ENCODE measurements around the gene CNBP.
"Not testable (repeated sequence)": the region's sequence is repeated elsewhere in the genome, so short reads cannot be mapped to it uniquely, and the experiment has no call there.

CNBP gene

GRCh38 chr3:129160891-129161859 lies 22.5 kb downstream of the CNBP start, which contains the start of gene ISY1:
ISY1 (minus strand) TSS chr3:129161063; CDS start chr3:129160975, 88 bp downstream.
- Mint-ChIP-seq H3K36me3 (ENCODE audit: low read depth) (peaks cover 18% of the 10 kb centered on the region), H3K4me1 (peaks cover 35% of the 10 kb centered on the region), H3K27ac (peak within 1 kb of the TSS; percentile 100), H3K4me3 (peak within 1 kb of the TSS; percentile 90 to 98 (median 94)), H3K27me3 (ENCODE audit: low read depth) (no peaks in the 10 kb centered on the region), H3K9me3 (no peaks in the 10 kb centered on the region)
- TF ChIP-seq CTCF (IDR thresholded peaks at IDR 0.05; ENCODE audit: unreplicated experiment in 3 of 3) = peak; percentile 67 to 75 (median 71)

GRCh38 chr3:129144786-129145185 lies 38.9 kb downstream of the CNBP start:
- Mint-ChIP-seq H3K9me3 (no peaks in the 10 kb centered on the region), H3K36me3 (ENCODE audit: low read depth) (peaks cover 40% of the 10 kb centered on the region), H3K27me3 (ENCODE audit: low read depth) (no peaks in the 10 kb centered on the region), H3K27ac (no peak overlapping the region), H3K4me3 (no peak overlapping the region), H3K4me1 (no peaks in the 10 kb centered on the region)
- TF ChIP-seq CTCF (IDR thresholded peaks at IDR 0.05; ENCODE audit: unreplicated experiment in 3 of 3) = no peak

DNA sequence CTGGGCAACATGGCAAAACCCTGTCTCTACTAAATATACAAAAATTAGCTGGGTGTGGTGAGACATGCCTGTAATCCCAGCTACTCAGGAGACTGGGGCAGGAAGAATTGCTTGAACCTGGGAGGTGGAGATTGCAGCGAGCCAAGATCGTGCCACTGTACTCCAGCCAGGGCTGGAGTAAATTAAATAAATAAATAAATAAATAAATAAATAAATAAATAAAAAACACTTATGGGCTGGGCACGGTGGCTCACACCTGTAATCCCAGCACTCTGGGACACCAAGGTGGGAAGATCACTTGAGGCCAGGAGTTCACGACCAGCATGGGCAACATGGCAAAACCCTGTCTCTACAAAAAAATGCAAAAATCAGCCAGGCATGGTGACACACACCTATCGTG lies 42.7 kb downstream of the CNBP start:
- H3K27ac Mint-ChIP-seq; H3K4me1 Mint-ChIP-seq; H3K27me3 Mint-ChIP-seq (ENCODE audit: low read depth); H3K9me3 Mint-ChIP-seq; H3K4me3 Mint-ChIP-seq: not testable (repeated sequence)
- H3K36me3 Mint-ChIP-seq (ENCODE audit: low read depth) = peaks cover 33% of the 10 kb centered on the region

DNA sequence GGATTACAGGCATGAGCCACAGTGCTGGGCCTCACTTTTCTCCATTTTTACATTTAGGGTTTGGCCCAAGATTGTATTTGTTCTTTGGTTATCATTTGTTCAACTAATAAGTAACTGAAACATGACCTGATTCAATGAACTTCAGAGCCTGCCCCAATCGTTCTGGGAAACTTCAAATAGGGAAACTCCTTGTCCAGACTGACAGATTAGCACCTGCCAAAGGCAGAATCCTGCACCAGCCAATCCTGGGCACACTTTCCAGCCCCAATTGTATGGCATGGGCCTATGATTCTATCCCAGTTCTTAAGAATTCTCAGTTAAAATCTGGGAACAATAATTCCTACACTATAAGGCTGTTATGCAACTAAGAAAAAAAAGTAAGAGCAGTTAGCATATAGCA lies 43.8 kb downstream of the CNBP start:
- no peaks in the 10 kb centered on the region for H3K27me3 Mint-ChIP-seq (ENCODE audit: low read depth)
- no peaks in the 10 kb centered on the region for H3K9me3 Mint-ChIP-seq
- no peak overlapping the region for H3K4me3 Mint-ChIP-seq
- H3K27ac Mint-ChIP-seq = no peak overlapping the region
- peaks cover 26% of the 10 kb centered on the region for H3K36me3 Mint-ChIP-seq (ENCODE audit: low read depth)
- TF ChIP-seq CTCF (IDR thresholded peaks at IDR 0.05; ENCODE audit: unreplicated experiment in 3 of 3) = no peak
- H3K4me1 Mint-ChIP-seq = no peaks in the 10 kb centered on the region

DNA sequence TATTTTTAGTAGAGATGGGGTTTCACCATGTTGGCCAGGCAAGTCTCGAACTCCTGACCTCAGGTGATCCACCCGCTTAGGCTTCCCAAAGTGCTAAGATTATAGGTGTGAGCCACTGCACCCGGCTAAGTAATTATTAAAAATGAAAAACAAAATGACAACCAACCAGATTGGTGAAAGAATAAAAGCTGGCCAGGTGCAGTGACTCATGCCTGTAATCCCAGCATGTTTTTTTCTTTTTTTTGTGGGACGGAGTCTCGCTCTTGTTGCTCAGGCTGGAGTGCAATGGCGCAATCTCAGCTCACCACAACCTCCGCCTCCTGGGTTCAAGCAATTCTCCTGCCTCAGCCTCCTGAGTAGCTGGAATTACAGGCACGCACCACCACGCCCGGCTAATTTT lies 47.4 kb downstream of the CNBP start:
- not testable (repeated sequence) for H3K4me3 Mint-ChIP-seq; H3K27ac Mint-ChIP-seq; H3K27me3 Mint-ChIP-seq (ENCODE audit: low read depth); H3K9me3 Mint-ChIP-seq; H3K4me1 Mint-ChIP-seq
- peaks cover 42% of the 10 kb centered on the region for H3K36me3 Mint-ChIP-seq (ENCODE audit: low read depth)

DNA sequence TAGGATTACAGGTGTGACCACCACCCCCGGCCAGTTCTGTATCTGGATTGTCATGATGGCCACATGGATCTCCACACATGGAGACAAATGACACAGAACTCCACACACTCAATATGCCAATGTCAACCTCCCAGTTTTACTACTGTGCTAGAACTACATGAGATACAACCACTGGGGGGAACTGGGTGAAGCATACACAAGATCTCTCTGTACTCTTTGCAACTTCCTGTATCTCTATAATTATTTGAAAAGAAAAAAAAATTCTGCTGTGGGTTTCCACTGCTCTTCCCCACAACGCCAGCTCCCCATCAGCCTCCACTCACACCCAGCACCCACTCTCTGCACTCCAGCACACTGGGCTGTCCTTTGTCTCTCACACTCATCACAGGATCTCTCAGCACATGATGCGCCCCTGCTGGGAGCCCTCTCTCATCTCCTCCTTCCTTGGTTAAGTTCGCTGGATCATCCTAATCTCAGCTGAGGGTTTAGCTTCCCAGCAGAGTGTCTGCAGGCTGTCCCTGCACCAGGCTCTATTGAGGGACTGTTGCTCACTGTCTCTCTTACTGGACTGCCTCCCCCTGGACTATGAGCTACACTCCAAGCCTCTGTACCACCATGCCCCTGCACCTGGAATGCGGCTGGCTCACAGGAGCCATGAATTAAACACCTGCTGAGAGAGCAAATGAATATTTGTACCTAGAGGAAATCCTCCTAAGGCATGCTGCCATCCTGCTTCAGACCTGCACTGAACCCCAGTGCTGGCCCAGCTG lies 51.4 kb downstream of the CNBP start:
- Mint-ChIP-seq H3K27me3 (ENCODE audit: low read depth) (no peaks in the 10 kb centered on the region), H3K36me3 (ENCODE audit: low read depth) (peaks cover 50% of the 10 kb centered on the region), H3K4me3 (no peak overlapping the region), H3K4me1 (no peaks in the 10 kb centered on the region), H3K9me3 (no peaks in the 10 kb centered on the region), H3K27ac (no peak overlapping the region)
- no peak for TF ChIP-seq CTCF (IDR thresholded peaks at IDR 0.05; ENCODE audit: unreplicated experiment in 3 of 3)

Data from nephron (organoid).